Thoracic aorta (tissue), 2 donors: Measurements from ENCODE around the gene RAP1GAP. TPM values are rescaled to one million over a fixed set of nuclear protein-coding genes. Genes with fewer than 3 reads are reported as not detected.
A peak's percentile ranks its signal among the peaks of the same experiment; 100 is the strongest.

Experiments
- ATAC-seq: fragments of 150-250 bp; one replicate; pipeline ENCODE4 v1.8.0; 2017; ENCODE audit warnings: low read depth; ENCODE audit not compliant: insufficient number of reproducible peaks, low FRiP score
- DNase-seq: peaks from one replicate; pipeline ENCODE4 v3.0.0-alpha.2; 2020; ENCODE audit warnings: low spot score
- H3K27ac ChIP-seq, 2 donors: fragments of 200-600 bp; sonication (generic); 1 replicate in 1 of 2; 2 replicates in 1 of 2; pipeline ENCODE4 v1.5.1; 2016; ENCODE audit warnings: mild to moderate bottlenecking in 2 of 2, moderate library complexity in 2 of 2
- H3K27me3 ChIP-seq: fragments of 200-600 bp; sonication (generic); replicated peaks from 2 replicates; pipeline ENCODE4 v1.6.0; 2016; ENCODE audit warnings: mild to moderate bottlenecking; ENCODE audit not compliant: insufficient read depth
- H3K36me3 ChIP-seq: fragments of 200-600 bp; sonication (generic); one replicate; pipeline ENCODE4 v1.5.1; 2016
- H3K4me1 ChIP-seq, 2 donors: fragments of 200-600 bp; sonication (generic); 1 replicate in 1 of 2; 2 replicates in 1 of 2; pipeline versions ENCODE4 v1.5.1 to v1.6.0; 2016; ENCODE audit warnings: low read depth in 2 of 2, mild to moderate bottlenecking in 1 of 2; ENCODE audit not compliant: control insufficient read depth in 1 of 2
- H3K4me3 ChIP-seq: fragments of 200-600 bp; sonication (generic); 2 replicates; pipeline ENCODE4 v1.5.1; 2016; ENCODE audit warnings: mild to moderate bottlenecking
- H3K9me3 ChIP-seq: fragments of 200-600 bp; sonication (generic); 2 replicates; pipeline ENCODE4 v1.5.1; 2016
- total RNA-seq, 2 donors: library from RNA; depleted of rRNA; stranded (reverse); fragments of >200 nt; gene quantifications; one replicate each; pipeline versions ENCODE4 v1.1.0 to v1.2.3, GENCODE V29; 2016
- TF ChIP-seq, protein P1 (sequence below): fragments of 200-600 bp; sonication (generic); IDR thresholded peaks from one replicate; pipeline ENCODE4 v1.5.1; 2019; ENCODE audit warnings: antibody characterized with exemption

Gene RAP1GAP
- total RNA-seq, 2 donors from 2014 or later: 0.27 to 0.92 TPM

GRCh38 chr1:21651214-21652042, 17.7 kb downstream of the RAP1GAP start:
- Histone ChIP-seq H3K27ac (no peak overlapping the region), H3K9me3 (no peaks in the 10 kb centered on the region), H3K27me3 (no peaks in the 10 kb centered on the region), H3K4me3 (peak overlapping the region; percentile 60), H3K36me3 (no peaks in the 10 kb centered on the region), H3K4me1 (peaks cover 4 to 8% of the 10 kb centered on the region in 2 donors)
- ATAC-seq (no peak), DNase-seq (no peak)
- TF ChIP-seq, protein P1, sequence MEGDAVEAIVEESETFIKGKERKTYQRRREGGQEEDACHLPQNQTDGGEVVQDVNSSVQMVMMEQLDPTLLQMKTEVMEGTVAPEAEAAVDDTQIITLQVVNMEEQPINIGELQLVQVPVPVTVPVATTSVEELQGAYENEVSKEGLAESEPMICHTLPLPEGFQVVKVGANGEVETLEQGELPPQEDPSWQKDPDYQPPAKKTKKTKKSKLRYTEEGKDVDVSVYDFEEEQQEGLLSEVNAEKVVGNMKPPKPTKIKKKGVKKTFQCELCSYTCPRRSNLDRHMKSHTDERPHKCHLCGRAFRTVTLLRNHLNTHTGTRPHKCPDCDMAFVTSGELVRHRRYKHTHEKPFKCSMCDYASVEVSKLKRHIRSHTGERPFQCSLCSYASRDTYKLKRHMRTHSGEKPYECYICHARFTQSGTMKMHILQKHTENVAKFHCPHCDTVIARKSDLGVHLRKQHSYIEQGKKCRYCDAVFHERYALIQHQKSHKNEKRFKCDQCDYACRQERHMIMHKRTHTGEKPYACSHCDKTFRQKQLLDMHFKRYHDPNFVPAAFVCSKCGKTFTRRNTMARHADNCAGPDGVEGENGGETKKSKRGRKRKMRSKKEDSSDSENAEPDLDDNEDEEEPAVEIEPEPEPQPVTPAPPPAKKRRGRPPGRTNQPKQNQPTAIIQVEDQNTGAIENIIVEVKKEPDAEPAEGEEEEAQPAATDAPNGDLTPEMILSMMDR: no peak

- H3K4me1 ChIP-seq: peaks cover 4 to 8% of the 10 kb centered on the region in 2 donors
- H3K27ac ChIP-seq: no peak overlapping the region
- DNase-seq: no peak
- H3K36me3 ChIP-seq: no peaks in the 10 kb centered on the region
- H3K27me3 ChIP-seq: no peaks in the 10 kb centered on the region
- H3K4me3 ChIP-seq: no peak overlapping the region
- no peaks in the 10 kb centered on the region for H3K9me3 ChIP-seq
- TF ChIP-seq, protein P1: no peak
- ATAC-seq: no peak
Observed at GRCh38 chr1:21650400-21650799, 18.8 kb downstream of the RAP1GAP start.

GRCh38 chr1:21649315-21649714, 19.8 kb downstream of the RAP1GAP start:
- Histone ChIP-seq H3K36me3 (no peaks in the 10 kb centered on the region), H3K27me3 (no peaks in the 10 kb centered on the region), H3K4me1 (peaks cover 4 to 8% of the 10 kb centered on the region in 2 donors), H3K9me3 (no peaks in the 10 kb centered on the region), H3K27ac (no peak overlapping the region), H3K4me3 (no peak overlapping the region)
- DNase-seq: no peak
- no peak for ATAC-seq
- TF ChIP-seq, protein P1: no peak

- H3K4me1 ChIP-seq: peaks cover 4 to 8% of the 10 kb centered on the region in 2 donors
- TF ChIP-seq, protein P1: no peak
- no peak for ATAC-seq
- no peak overlapping the region for H3K4me3 ChIP-seq
- H3K9me3 ChIP-seq: no peaks in the 10 kb centered on the region
- no peaks in the 10 kb centered on the region for H3K36me3 ChIP-seq
- no peak overlapping the region for H3K27ac ChIP-seq
- H3K27me3 ChIP-seq: no peaks in the 10 kb centered on the region
- DNase-seq: no peak
Observed at GRCh38 chr1:21648791-21649190, 20.4 kb downstream of the RAP1GAP start.

DNA sequence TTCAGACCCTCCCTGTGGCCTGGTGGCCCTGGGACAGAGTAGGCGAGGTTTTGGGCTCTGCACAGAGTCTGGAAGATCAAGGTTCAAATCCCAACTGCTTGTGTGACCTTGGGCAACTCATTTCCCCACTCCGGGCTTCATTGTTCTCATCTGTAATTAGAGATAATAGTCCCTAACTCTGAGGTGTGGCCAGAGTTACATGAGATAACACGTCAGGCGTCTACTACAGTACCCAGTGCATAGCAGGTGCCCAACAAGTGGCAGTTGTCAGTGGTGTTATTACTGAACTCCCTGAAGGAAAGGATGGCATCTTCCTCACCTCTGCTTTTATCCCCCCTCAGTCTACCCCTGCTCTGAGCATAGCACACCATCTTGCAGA, 20.8 kb downstream of the RAP1GAP start:
- TF ChIP-seq, protein P1: no peak
- Histone ChIP-seq H3K36me3 (no peaks in the 10 kb centered on the region), H3K27me3 (no peaks in the 10 kb centered on the region), H3K27ac (no peak overlapping the region), H3K9me3 (no peaks in the 10 kb centered on the region), H3K4me3 (no peak overlapping the region), H3K4me1 (peaks cover 4 to 8% of the 10 kb centered on the region in 2 donors)
- no peak for ATAC-seq
- no peak for DNase-seq
